Measurements from ENCODE around the gene RAB12.

RAB12 gene

GRCh38 chr18:8584798-8585197, 24.4 kb upstream of the RAB12 start:
- no peak overlapping the region for H3K4me3 ChIP-seq (ENCODE audit: low read depth, low read length)
- no peak for DNase-seq (ENCODE audit: low read depth)
- no peak for TF ChIP-seq CTCF (conservative IDR thresholded peaks at IDR 0.05; ENCODE audit: low read depth, low read length)

- DNase-seq (ENCODE audit: low read depth) = no peak
- TF ChIP-seq CTCF (conservative IDR thresholded peaks at IDR 0.05; ENCODE audit: low read depth, low read length) = no peak
- no peak overlapping the region for H3K4me3 ChIP-seq (ENCODE audit: low read depth, low read length)
Measured at GRCh38 chr18:8586941-8587340, 22.3 kb upstream of the RAB12 start.

GRCh38 chr18:8595445-8595844, 13.8 kb upstream of the RAB12 start:
- TF ChIP-seq CTCF (conservative IDR thresholded peaks at IDR 0.05; ENCODE audit: low read depth, low read length) = no peak
- H3K4me3 ChIP-seq (ENCODE audit: low read depth, low read length) = no peak overlapping the region
- DNase-seq (ENCODE audit: low read depth) = no peak

- TF ChIP-seq CTCF (conservative IDR thresholded peaks at IDR 0.05; ENCODE audit: low read depth, low read length) = no peak
Measured at GRCh38 chr18:8601277-8602032, 7.8 kb upstream of the RAB12 start.

GRCh38 chr18:8602040-8602439, 7.2 kb upstream of the RAB12 start:
- TF ChIP-seq CTCF (conservative IDR thresholded peaks at IDR 0.05; ENCODE audit: low read depth, low read length) = no peak
- DNase-seq (ENCODE audit: low read depth) = no peak
- H3K4me3 ChIP-seq (ENCODE audit: low read depth, low read length) = no peak overlapping the region

More at GRCh38 chr18:8601277-8602032, 7.8 kb upstream of the RAB12 start:
- no peak overlapping the region for H3K4me3 ChIP-seq (ENCODE audit: low read depth, low read length)
- DNase-seq (ENCODE audit: low read depth) = no peak

GRCh38 chr18:8602557-8602956, 6.7 kb upstream of the RAB12 start:
- no peak overlapping the region for H3K4me3 ChIP-seq (ENCODE audit: low read depth, low read length)
- TF ChIP-seq CTCF (conservative IDR thresholded peaks at IDR 0.05; ENCODE audit: low read depth, low read length) = no peak
- DNase-seq (ENCODE audit: low read depth) = no peak
